Fibroblast of the conjunctiva (primary cell): ENCODE results near the gene SBF2.

Source experiments
- DNase-seq: peaks from one replicate; pipeline ENCODE4 v3.0.0-alpha.2; 2010; ENCODE audit warnings: low read depth

The SBF2 gene

DNA sequence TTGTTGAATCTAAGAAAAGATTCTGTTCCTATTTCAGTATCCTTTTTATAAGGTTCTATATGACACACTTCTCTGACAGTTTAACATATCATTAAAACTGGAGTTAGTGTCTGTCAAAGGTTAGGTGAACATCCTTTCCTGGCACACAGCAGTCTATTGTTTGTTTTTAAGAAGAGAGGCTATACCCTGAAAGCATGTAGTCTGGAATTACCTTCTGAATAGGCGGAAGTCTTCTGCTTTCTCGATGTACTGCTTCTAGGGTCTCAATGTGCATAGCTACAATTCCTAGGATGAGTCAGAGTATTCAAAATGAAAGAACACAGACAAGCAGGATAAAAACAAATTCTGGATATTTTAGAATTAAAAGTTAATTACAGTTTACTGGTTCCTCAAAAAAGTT is 441.6 kb downstream of the SBF2 start:
- no peak for DNase-seq

- no peak for DNase-seq
Measured at GRCh38 chr11:9851366-9851765, 442.7 kb downstream of the SBF2 start.

- DNase-seq, result no peak
Measured at GRCh38 chr11:9850224-9850895, 443.7 kb downstream of the SBF2 start.

DNA sequence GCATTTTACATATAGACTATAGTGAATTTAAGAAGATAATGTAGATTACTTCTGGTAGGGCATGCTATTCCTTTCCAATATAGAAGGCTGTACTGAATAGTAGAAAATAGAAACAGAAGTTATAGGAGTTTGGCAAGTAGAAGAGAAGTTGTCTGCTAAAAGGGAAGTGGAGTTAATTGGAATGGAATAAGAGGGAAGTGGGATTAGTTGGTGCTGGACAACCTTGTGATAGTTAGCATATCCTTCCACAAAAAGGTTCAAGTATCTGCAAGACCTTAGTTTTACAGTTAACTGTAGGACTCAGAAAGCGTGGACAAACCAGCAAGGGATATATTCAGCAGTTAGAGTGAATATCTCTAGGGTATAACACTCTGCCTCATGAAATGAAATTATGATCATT is 444.6 kb downstream of the SBF2 start:
- no peak for DNase-seq

DNA sequence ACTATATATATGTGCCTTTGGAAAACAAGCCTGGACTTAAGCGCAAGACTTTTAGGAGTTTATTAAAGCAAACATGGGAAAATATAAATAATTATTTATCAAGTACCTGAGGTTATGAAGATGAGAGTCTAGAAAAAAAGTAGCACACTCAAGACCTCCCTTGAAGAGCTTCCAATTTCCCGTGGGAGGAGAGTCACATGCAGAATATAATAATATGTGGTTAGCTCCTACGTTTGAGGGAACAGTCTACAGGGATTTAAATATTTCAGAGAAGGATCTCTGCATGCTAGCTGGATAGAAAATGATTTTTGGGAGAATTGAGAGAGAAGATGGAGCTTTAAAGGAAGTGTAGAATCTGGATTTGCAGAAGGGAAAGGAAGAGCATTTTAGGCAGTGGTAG is 446.4 kb downstream of the SBF2 start:
- no peak for DNase-seq

DNA sequence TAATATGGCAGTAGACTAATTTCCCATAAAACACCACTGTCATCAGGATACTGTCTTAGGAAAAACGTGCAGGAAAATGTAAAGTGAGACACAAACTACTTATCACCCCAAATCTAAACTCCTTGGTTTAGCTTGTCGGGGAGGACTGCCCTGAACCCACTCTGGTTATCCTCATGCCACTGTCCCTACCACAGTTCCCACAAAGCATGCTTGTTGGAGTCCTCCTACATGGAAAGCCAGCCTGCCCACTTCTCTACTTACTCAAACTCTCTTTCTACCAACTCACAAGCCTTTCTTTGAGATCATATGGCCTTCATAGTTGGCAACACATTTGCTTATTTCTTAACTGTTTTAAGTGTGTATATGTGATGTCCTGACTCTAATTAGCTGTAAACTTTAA is 451.1 kb downstream of the SBF2 start:
- DNase-seq, result no peak

DNA sequence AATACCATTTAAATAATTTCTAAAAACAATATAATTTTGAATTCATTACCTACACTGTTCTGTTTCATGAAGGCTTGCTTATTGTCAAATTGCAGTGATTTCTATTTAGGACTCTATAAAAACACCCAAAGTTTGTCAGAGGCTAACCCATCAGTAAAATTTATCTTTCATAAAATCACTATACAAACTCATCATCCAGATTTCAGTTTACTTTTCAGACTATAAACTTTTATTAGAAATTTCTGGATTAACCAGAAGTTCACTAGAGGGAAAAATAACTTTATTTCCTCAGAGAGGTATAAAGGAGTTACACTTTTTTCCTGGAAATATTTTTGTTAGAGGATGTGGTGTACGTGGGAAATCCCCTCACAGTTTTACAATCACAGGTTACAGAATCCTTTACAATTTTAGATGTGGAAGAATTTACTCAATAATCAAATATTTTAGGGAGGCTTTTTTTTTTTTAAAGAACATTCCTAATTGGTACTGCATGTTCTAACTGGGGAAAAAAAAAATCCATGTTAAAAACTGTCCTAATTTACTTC is 453.5 kb downstream of the SBF2 start:
- DNase-seq, result no peak

GRCh38 chr11:9839550-9839949 is 454.5 kb downstream of the SBF2 start:
- DNase-seq, result no peak

DNA sequence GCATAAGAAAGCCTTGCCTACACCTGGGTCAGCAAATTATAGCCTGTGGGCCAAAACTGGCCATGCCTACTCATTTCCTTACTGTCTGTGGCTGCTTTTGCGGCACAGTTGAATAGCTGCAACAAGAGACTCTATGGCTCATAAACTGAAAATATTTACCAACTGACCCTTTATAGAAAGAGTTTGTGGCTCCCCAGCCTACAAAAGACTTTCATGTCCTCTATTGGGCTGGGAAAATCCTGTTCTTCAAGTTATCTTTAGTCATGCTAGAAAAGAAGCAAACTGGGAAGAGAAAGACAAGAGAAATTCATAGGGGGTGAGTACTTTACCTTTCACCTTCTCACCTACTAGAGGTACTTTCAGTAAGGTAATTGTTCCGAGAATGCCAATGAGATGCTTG is 455.1 kb downstream of the SBF2 start:
- no peak for DNase-seq

GRCh38 chr11:9838229-9838628 is 455.8 kb downstream of the SBF2 start:
- no peak for DNase-seq

DNA sequence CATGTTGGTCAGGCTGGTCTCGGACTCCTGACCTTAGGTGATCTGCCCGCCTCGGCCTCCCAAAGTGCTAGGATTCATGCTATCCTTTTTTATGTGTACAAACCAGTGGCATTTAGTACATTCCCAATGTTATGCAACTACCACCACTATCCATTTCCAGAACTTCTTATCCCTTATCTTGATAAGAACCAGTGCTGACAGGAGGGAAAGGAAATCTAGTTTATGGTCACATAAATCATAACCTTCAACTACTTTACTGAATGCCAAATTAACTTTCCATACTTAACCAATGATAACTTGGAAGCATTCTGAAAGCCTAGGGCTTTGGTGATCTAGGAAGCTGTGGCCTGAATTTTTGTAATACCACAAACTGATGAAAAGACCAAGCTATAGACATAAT is 459.7 kb downstream of the SBF2 start:
- no peak for DNase-seq

DNA sequence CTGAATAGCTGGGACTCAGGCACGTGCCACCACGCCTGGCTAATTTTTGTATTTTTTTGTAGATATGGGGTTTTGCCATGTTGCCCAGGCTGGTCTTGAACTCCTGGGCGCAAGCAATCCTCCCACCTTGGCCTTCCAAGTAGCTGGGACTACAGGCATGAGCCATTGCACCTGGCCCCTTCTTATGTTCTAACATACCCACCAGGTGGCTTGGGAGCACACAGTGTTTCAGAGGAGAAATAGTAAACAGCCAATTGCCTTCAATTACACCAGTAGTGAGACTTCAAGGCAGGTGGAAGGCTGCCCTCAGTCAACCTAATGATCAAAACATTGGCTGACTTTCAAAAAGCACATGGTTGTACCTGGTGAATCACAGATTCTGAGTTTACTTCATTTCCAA is 462.9 kb downstream of the SBF2 start:
- no peak for DNase-seq

- DNase-seq, result no peak
Measured at GRCh38 chr11:9827708-9828107, 466.3 kb downstream of the SBF2 start.

GRCh38 chr11:9826390-9826789 is 467.6 kb downstream of the SBF2 start:
- DNase-seq, result no peak

DNA sequence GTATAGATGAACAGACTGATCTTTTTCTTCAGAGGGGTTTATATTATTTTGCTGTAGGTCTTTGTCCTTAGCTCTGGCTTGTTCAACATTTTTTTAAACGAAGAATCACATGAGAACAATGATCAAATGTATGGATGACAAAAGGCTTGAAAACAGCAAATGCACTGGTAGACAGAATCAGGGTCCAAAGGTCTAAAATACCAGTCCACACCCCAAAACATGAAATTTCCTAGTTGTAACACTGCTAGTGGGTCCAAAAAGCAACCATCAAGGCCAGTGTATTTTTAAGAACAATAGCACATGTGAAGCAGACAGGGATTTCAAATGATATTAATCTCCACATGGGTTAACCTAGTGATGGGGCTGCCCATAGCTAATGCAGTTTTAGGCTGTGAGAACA is 468.1 kb downstream of the SBF2 start:
- no peak for DNase-seq

DNA sequence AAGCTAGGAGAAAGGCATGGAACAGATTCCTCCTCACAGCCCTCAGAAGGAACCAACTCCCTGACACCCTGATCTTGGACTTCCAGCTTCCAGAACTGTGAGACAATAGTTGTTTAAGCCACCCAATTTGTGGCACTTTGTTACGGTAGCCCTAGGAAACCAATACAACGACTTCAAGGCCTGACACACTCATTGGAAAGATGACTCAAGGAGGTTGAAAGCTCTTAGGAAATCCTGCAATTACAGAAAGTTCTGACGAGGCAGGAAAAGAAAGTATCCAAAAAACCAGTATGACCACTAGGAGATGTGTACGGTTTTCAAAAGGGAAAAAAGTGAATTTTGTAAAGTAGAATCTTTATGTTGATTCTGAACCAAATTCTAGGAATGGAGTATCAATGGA is 468.7 kb downstream of the SBF2 start:
- DNase-seq, result no peak

DNA sequence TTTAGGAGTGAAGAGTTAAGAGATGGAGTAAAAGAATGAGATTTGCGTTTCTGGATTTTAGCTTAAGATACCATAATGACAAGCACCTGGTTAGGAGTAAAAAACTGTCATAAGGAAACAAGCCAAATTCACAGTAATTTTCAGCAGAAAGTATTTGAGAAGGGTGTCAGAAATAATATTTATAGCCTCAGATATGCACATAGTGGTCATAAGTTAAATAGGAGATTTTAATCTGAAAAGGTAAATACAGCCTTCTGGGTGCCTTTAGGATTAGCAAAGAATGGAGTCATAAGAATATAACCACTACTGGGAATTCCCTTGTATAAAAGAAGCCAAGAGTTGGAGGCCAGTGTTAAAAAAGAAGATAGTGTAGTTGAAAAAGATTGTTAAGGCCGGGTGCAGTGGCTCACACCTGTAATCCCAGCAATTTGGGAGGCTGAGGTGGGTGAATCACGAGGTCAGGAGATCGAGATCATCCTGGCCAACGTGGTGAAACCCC is 470.1 kb downstream of the SBF2 start:
- no peak for DNase-seq

DNA sequence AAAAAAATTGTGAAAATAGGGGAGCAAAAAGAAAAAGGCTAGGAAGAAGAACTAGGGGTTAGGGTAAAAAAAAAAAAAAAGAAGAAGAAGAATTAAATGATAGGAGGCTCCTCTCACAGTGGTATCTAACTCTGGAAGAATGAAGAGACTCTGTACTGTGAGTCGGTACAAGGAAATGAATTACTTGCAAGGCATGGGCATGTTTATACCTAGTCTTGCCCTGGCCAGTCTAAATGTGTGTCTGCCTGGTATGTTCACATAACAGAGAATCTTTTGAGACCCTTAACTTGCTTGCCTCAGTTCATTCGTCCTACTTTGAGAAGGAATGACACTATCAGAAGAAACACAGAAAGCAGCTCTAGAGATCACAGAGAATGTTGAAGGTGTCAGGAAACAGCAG is 470.6 kb downstream of the SBF2 start:
- no peak for DNase-seq

- DNase-seq, result peak; percentile 63
Measured at GRCh38 chr11:9821008-9821752, 472.8 kb downstream of the SBF2 start.

GRCh38 chr11:9820260-9820659 is 473.8 kb downstream of the SBF2 start:
- no peak for DNase-seq

DNA sequence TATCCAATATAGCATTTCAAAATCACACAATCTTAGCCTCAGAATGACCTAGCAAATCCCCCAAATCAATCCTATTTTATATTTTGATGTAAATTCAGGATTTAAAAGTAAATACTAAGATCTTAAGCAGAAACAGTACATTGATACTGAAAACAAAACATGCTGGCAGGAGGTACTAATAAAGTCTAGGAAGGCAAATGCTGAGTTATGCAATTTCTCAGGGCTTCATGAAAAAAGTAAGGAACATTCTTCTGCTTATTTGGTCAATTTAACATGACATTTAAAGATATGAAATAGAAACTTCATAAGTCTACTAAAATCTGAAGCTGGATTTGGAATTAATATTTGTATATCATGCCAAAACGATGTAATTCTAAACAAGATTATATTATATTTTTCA is 476.8 kb downstream of the SBF2 start:
- no peak for DNase-seq

DNA sequence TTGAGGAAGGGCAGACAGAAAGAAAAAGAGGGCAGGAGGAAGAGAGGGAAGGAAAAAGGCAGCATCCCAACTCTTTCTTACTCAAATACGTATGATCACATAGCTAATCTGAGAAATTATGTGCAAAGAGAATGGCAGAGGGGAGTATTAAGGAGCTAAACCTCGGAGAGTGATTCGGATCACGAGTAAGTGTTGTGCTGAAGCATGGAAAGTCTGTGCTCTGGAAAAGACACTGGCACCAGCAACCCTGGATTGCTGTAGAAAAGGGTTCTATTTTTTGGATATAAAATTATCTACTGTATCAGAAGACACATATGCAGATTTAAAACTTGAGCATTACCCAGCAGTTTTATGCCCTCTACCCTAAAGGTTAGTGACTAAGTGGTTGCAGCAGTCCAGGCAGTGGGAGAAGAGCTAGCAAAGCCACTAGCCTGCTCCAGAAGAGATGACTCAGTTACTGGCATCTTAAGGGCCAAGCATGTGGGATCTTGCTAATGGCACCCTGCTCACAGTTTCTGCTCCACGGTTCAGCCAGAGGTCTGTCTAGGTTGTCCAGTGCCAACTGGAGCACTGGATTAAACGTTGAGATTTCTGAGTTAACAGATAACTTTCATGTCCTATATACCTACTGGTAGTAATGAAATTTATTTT is 478.4 kb downstream of the SBF2 start:
- DNase-seq, result peak; percentile 79

DNA sequence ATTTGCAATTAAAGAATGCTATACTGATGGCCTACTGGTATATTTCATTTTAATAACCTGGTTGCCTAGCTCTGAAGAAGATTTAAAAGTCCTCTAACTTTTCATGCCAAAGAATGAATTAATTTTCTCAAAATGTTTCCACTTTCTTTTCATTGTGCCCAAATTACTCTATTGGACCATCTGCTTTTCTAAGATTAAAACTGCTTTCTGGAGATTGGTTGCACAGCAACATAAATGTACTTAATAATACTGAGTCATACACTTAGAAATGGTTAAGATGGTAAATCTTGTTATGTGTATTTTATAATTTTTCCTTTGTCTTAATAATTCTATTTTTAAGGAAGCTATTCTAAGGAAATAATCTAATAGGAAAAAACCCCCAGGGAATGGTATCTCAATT is 479.9 kb downstream of the SBF2 start:
- DNase-seq, result no peak
